Hematopoietic multipotent progenitor cell treated with erythropoietin and hydrocortisone succinate and interleukin-3 and kit ligand, for 8 days (in vitro differentiated cells): Measurements from ENCODE around the gene LENG8.

ENCODE experiments used
- DNase-seq: peaks from one replicate; pipeline ENCODE4 v3.0.0-alpha.2; 2015

LENG8 gene

DNA sequence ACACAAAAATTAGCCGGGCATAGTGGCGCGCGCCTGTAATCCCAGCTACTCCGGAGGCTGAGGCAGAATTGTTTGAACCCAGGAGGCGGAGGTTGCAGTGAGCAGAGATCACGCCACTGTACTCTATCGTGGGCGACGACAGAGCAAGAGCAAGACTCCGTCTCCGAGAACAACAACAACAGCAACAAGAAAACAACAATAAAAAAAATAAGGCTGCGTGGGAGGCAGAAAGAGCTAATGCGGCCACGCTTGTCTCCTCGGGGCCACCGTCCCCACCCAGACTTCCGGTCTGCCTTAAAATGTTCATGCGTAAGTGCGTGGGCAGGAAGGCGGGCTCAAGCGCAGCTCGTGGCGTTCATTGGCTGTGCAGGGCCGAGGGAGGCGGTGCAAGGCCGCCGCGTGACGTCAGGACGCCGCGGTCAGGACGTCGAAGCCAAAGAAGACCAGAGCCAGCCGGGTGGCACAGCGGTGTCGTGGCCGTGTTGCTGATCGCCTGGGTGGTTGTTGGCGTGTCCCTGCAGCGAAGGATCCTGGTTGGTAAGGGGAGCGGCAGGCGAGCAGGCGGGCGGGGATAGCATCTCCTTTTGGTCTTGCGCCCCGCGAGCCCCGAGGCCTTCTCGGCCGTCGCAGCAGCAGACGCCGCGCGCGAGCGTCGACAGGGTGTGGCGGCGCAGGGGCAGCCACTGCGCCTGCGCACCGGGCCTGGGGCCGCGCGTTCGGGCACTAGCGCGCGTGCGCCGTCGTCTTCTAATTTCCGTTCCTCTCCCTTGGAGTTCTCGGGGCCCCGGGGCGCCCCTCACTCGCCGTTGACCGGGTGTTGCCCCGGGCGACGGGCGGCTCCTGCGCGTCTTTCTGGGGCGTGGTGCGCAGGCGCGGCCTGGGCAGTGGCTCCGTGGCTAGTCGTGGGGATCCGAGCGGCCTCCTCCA is at the start of gene LENG8:
Gene LENG8, plus strand, starts transcription at position 426 of the 927 bp plus-strand sequence. CDS start 2,146 bp downstream, outside the sequence.
- peak; percentile 96 for DNase-seq

DNA sequence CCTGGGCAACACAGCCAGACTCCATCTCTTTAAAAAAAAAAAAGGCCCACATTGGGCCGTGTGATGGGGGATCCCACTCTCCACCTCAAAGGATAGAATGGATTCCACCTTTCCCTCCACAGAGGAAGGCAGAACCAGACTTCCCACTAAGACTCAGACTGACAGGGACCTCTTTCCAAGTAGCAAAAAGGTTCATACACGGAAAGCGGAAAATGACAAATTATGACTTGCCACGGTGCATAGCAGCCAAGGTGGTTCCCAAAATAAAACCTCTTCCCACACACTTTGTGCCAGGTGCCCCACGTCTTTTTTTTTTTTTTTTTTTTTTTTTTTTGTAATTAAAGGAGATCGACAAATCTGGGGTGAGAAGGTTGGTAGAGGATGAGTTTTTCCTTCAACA is 48.1 kb upstream of the LENG8 start:
- DNase-seq: no peak

GRCh38 chr19:54403054-54403453 is 45.9 kb upstream of the LENG8 start:
- no peak for DNase-seq

DNA sequence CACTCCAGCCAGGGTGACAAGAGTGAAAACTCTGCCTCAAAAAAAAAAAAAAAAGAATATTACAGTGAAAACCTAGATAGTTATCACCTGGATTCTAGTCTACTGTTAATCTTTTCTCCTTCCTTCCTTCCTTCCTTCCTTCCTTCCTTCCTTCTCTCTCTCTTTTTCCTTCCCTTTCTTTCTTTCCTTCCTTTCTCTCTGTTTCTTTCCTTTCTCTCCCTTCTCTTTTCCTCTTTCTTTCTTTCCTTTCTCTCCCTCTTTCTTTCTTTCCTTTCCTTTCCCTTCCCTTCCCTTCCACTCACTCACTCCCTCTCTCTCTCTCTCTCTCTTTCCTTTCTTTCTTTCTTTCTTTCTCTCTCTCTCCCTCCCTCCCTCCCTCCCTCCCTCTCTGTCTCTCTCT is 43.4 kb upstream of the LENG8 start:
- no peak for DNase-seq

DNA sequence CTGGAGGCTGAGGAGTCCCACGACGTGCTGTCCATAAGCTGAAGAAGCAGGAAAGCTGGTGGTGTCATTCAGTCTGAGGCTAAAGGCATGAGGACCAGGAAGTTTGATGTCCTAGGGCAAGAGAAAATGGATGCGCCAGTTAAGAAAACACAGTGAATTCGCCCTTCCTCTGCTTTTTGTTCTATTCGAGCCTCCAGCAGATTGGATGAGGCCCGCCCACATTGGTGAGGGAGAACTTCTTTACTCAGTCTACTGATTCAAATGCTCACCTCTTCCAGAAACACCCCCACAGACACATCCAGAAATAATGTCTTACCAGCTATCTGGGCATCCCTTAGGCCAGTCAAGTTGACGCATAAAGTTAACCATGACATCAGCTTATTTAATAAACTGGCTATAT is 41.2 kb upstream of the LENG8 start:
- no peak for DNase-seq

DNA sequence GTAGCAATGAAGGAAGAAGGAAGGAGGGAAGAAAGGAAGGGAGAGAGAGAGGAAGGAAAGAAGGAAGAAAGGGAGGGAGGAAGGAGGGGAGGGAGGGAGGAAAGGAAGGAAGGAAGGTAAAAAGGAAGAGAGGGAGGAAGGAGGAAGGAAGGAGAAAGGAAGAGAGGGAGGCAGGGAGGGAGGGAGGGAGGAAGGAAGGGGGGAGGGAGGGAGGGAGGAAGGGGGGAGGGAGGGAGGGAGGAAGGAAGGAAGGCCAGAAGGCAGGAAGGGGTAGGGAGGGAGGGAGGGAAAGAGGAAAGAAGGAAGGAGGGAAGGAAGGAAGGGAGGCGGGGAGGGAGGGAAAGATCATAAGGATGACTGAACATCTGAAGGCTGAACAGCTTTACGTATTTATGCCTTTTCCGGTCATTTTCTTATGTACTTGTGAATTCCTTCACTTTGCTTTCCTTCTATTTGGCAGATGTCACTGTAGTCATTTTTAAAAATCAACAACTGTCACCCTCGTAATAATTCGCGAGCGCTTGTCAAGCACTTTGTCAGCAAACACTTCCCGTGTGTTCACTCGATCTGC is 40.5 kb upstream of the LENG8 start:
- DNase-seq: no peak

- no peak for DNase-seq
Observed at GRCh38 chr19:54411033-54411432, 38.0 kb upstream of the LENG8 start.

DNA sequence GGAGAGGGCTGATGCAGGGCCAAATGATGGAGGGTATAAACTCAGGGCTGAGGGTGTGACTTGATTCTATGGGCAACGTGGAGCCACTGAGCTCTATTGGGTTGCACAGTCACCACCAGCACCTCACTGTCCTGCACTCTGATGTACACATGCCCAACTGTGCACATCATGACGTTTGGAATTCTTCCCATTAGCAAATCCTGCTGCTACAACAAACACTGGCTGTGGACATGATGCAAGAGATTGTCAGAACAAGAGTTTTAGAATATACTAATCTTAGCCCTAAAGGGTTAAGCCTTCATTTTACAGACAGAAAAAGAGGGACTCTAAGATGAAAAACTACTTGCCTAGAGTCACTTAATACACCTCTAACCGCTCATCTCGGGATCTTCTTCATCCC is 36.1 kb upstream of the LENG8 start:
- no peak for DNase-seq

- DNase-seq: no peak
Observed at GRCh38 chr19:54414156-54414555, 34.8 kb upstream of the LENG8 start.

- no peak for DNase-seq
Observed at GRCh38 chr19:54415208-54415900, 33.6 kb upstream of the LENG8 start, which contains the start of gene TTYH1. TSS of gene TTYH1 (plus strand) at chr19:54415464. CDS start at chr19:54415553, 89 bp downstream.

DNA sequence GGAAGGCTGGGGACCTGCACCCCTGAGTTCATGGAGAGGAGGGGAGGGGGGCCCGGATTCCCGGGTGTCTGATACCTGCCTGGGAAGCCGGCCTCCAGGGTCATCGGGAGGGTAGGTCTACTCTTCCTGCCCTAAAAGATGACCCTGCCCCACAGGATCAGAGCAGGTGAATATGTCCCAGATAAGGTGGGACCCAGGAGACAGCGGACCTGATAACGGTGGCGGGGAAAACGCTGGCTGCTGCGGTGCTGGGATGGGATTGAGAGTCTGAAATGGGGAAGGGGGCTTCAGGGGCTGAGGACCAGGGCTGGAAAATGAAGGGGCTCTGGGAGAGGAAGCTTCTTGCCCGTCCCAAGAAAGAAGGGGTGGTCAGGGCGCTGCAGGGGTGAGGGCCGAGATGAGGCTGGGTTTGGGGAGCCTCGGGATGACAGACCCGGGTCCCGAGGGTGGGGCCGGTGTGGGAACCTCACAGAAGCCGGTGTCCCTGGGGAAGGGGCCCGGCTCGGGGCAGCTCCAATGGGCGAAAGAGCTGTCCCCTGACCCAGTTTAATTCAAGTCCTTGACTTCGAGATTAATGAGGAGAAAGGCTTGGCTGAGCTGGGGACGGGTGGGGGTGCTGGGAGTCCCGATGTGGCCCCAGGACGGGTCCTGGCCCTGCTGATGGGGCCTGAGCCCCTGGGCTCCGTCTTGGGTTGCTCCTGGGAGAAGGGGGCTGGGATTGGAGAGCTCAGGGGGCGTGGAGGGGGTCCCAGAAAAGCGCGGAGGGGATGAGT is 32.9 kb upstream of the LENG8 start:
- DNase-seq: no peak

DNA sequence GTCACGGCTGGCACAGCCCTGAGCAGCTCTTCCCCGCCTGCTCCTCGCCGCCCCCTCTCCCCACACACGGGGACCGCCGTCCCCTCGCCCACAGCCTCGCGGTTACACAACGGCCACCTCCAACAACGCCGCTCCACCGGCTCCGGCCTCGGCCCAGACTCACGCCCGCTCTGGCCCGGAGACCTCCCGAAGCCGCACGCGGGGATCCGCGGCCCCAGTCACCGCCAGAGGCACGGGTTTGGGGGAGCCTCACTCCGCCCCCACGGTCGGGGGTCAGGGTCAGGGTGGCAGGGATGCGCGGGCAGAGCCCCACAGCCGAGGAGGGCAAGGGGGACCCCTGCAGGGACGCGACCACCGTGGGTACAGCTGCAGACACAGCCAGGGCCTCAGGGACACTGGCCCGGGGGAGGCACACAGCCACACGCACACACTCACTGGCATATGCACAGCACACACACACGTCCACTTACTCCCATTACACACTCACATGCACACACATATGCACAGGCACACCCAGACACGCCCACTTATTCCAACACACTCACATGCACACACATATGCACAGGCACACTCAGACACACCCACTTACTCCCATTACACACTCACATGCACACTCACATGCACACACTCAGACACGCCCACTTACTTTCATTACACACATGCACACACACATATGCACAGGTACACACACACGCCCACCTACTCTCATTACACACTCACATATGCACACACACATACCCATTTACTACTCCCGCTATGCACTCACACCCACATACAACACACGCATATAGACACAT is 32.1 kb upstream of the LENG8 start:
- no peak for DNase-seq

- DNase-seq: peak; percentile 18
Observed at GRCh38 chr19:54418030-54418929, 30.7 kb upstream of the LENG8 start.

DNA sequence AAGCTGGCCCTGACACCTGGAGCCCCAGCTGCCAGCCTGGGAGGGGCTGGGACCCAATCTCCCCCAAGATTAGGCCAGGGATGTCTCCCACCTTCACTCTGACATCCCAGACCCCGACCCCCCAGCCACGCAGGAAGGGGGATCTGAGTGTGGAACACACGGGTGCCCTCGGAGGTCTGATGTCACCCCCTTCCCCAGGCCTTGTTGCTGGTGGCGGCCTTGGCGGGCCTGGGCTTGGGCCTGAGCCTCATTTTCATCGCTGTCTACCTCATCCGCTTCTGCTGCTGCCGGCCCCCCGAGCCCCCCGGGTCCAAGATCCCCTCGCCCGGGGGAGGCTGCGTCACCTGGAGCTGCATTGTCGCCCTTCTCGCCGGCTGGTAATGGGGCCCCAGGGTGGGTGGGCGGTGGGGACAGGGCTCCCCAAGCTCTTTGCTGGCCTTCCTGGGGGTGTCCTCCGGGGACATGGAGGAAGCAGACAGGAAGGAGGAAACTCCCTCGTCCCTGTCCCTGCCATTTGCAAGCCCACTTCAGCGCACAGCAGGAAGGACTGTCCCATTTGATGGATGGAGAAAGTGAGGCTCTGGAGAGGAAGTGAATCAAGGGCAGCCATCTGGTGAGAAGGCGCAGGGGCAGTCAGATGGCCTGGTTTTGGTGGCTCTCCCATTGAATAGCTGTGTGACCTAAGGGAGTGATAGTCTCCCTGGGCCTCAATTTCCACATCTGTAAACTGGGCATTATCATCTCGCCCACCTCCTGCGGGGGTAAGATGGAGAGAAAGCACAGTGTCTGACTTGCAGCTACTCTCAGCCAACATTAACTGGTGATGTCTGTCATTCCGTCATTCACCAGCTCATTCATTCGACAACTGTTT is 29.8 kb upstream of the LENG8 start:
- no peak for DNase-seq

- DNase-seq: no peak
Observed at GRCh38 chr19:54420068-54420382, 29.0 kb upstream of the LENG8 start.

GRCh38 chr19:54420383-54421168 is 28.4 kb upstream of the LENG8 start:
- DNase-seq: no peak

DNA sequence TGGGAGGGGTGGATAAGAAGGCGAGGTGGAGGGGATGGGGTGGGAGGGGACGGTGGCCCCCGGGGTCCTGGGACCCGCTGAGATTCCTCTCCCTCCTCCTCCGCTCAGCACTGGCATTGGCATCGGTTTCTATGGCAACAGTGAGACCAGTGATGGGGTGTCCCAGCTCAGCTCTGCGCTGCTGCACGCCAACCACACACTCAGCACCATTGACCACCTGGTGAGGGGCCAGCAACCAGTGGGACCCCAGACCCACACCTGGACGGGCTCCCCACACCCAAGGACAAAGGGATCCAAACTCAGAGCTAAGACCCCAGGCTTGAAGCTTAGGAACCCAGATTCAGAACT is 27.9 kb upstream of the LENG8 start:
- no peak for DNase-seq

- DNase-seq: no peak
Observed at GRCh38 chr19:54421521-54421920, 27.5 kb upstream of the LENG8 start.

- no peak for DNase-seq
Observed at GRCh38 chr19:54422136-54422535, 26.9 kb upstream of the LENG8 start.
